Measurements from ENCODE around the gene ZNF749. TPM values are rescaled to one million over a fixed set of nuclear protein-coding genes. Genes with fewer than 3 reads are reported as not detected.

ZNF749 gene
- total RNA-seq, 1 experiment from 2014 or later: 21.6 TPM

GRCh38 chr19:57419439-57419838 is 15.7 kb upstream of the ZNF749 start:
- CTCF ChIA-PET: no interaction called here
- no TSS peak for BruUV-seq (replicated peaks)
- peaks cover 34% of the 10 kb centered on the region for H3K36me3 ChIP-seq (ENCODE audit: insufficient read depth, low read length, poor library complexity, severe bottlenecking)

GRCh38 chr19:57421037-57421436 is 14.1 kb upstream of the ZNF749 start:
- ChIA-PET CTCF (no interaction called here), POLR2A (ENCODE audit: low non-redundant PET) (no interaction called here)
- intact Hi-C loops (cut with micrococcal nuclease; ENCODE audit: unreplicated experiment): no loop called here
- BruUV-seq (replicated peaks): no TSS peak
- Histone ChIP-seq H3K36me3 (ENCODE audit: insufficient read depth, low read length, poor library complexity, severe bottlenecking) (peaks cover 34% of the 10 kb centered on the region), H3K4me1 (ENCODE audit: insufficient read depth, low read length, poor library complexity, severe bottlenecking) (no peaks in the 10 kb centered on the region), H3K27me3 (replicated peaks; ENCODE audit: insufficient read depth, low read depth, low read length, poor library complexity) (no peaks in the 10 kb centered on the region), H3K4me3 (ENCODE audit: low read depth, low read length, poor library complexity, severe bottlenecking) (no peak overlapping the region), H3K9me3 (ENCODE audit: low read depth, low read length, poor library complexity, severe bottlenecking) (peaks cover 14% of the 10 kb centered on the region), H3K27ac (ENCODE audit: low read depth, low read length, poor library complexity, severe bottlenecking) (no peak overlapping the region)
- TF ChIP-seq CTCF (conservative IDR thresholded peaks at IDR 0.05; ENCODE audit: low read depth, low read length) (no peak), EZH2 (IDR thresholded peaks at IDR 0.05; ENCODE audit: borderline replicate concordance, low read depth, low read length, poor library complexity, severe bottlenecking) (no peak)
- no peak for DNase-seq (ENCODE audit: low spot score)

More at GRCh38 chr19:57419439-57419838, 15.7 kb upstream of the ZNF749 start:
- Histone ChIP-seq H3K4me3 (ENCODE audit: low read depth, low read length, poor library complexity, severe bottlenecking) (no peak overlapping the region), H3K9me3 (ENCODE audit: low read depth, low read length, poor library complexity, severe bottlenecking) (peaks cover 14% of the 10 kb centered on the region), H3K27me3 (replicated peaks; ENCODE audit: insufficient read depth, low read depth, low read length, poor library complexity) (no peaks in the 10 kb centered on the region), H3K4me1 (ENCODE audit: insufficient read depth, low read length, poor library complexity, severe bottlenecking) (no peaks in the 10 kb centered on the region), H3K27ac (ENCODE audit: low read depth, low read length, poor library complexity, severe bottlenecking) (no peak overlapping the region)
- TF ChIP-seq EZH2 (IDR thresholded peaks at IDR 0.05; ENCODE audit: borderline replicate concordance, low read depth, low read length, poor library complexity, severe bottlenecking) (no peak), CTCF (conservative IDR thresholded peaks at IDR 0.05; ENCODE audit: low read depth, low read length) (no peak)
- POLR2A ChIA-PET (ENCODE audit: low non-redundant PET): no interaction called here
- DNase-seq (ENCODE audit: low spot score): no peak
- intact Hi-C loops (cut with micrococcal nuclease; ENCODE audit: unreplicated experiment): no loop called here

- intact Hi-C loops (cut with micrococcal nuclease; ENCODE audit: unreplicated experiment): no loop called here
- peak overlapping the region; percentile 83 for H3K4me3 ChIP-seq (ENCODE audit: low read depth, low read length, poor library complexity, severe bottlenecking)
- ChIA-PET CTCF (no interaction called here), POLR2A (ENCODE audit: low non-redundant PET) (interaction anchor here (0.5 kb wide), 1 partner anchor 69 kb away, joined by 10 read pairs; no protein-coding TSS in a partner anchor)
- no peaks in the 10 kb centered on the region for H3K9me3 ChIP-seq (ENCODE audit: low read depth, low read length, poor library complexity, severe bottlenecking)
- no peaks in the 10 kb centered on the region for H3K27me3 ChIP-seq (replicated peaks; ENCODE audit: insufficient read depth, low read depth, low read length, poor library complexity)
- peaks cover 7% of the 10 kb centered on the region for H3K4me1 ChIP-seq (ENCODE audit: insufficient read depth, low read length, poor library complexity, severe bottlenecking)
- no peaks in the 10 kb centered on the region for H3K36me3 ChIP-seq (ENCODE audit: insufficient read depth, low read length, poor library complexity, severe bottlenecking)
- H3K27ac ChIP-seq (ENCODE audit: low read depth, low read length, poor library complexity, severe bottlenecking): peak overlapping the region; percentile 68
- TF ChIP-seq EZH2 (IDR thresholded peaks at IDR 0.05; ENCODE audit: borderline replicate concordance, low read depth, low read length, poor library complexity, severe bottlenecking) (no peak), CTCF (conservative IDR thresholded peaks at IDR 0.05; ENCODE audit: low read depth, low read length) (no peak)
- TSS peak; percentile 90 for BruUV-seq (replicated peaks)
- peak; percentile 10 for DNase-seq (ENCODE audit: low spot score)
These were observed 601 bp upstream of the ZNF749 start for GRCh38 chr19:57434386-57435061.
